Endothelial cell of umbilical vein (primary cell): ENCODE data around the gene BLID. TPM values are rescaled to one million over a fixed set of nuclear protein-coding genes. Genes with fewer than 3 reads are reported as not detected.

Source experiments
- BruUV-seq: library from RNA; stranded (reverse); fragments of 400-500 nt; replicated peaks from 2 replicates; lab custom pipeline; 2021; lab: Mats Ljungman, UMichigan
- CTCF ChIA-PET: fragments of 300-600, 350-600 bp; sonication (Branson Sonifier 250); formaldehyde crosslinking; loops from one replicate; lab custom pipeline; 2021; ENCODE audit warnings: antibody characterized with exemption, inconsistent platforms; lab: Charles Lee
- POLR2A ChIA-PET: fragments of 300-600, 350-600 bp; sonication (Branson Sonifier 250); formaldehyde crosslinking; loops from one replicate; lab custom pipeline; 2021; ENCODE audit warnings: antibody characterized with exemption, inconsistent platforms; lab: Charles Lee
- DNase-seq: peaks from one replicate; pipeline ENCODE4 v3.0.0-alpha.2; 2011; ENCODE audit warnings: low read depth, low spot score
- FAIRE-seq: peaks from 2 replicates; lab custom pipeline; 2011; peaks lifted over from hg19 to GRCh38; lab: Jason Lieb, UNC
- H2AFZ ChIP-seq: 2 replicates; pipeline ENCODE4 v1.6.0; 2012; ENCODE audit warnings: low read depth, low read length, control low read depth, inconsistent platforms
- H3K27ac ChIP-seq: 2 replicates; pipeline ENCODE4 v1.5.1; 2011; ENCODE audit warnings: low read depth, mild to moderate bottlenecking, control low read depth, low read length, moderate library complexity; ENCODE audit not compliant: insufficient read depth
- H3K27me3 ChIP-seq, 2 experiments: 2 replicates each; pipeline versions ENCODE4 v1.6.0 to v1.6.1; 2011; ENCODE audit warnings: low read length in 2 of 2, mixed read lengths in 1 of 2; ENCODE audit not compliant: control insufficient read depth in 2 of 2, insufficient read depth in 2 of 2
- H3K36me3 ChIP-seq, 2 experiments: 2 replicates in 1 of 2; 3 replicates in 1 of 2; pipeline ENCODE4 v1.5.1; 2011; ENCODE audit warnings: low read length in 2 of 2, mild to moderate bottlenecking in 1 of 2, moderate library complexity in 1 of 2; ENCODE audit not compliant: control insufficient read depth in 2 of 2, insufficient read depth in 2 of 2; ENCODE audit errors: extremely low read depth in 1 of 2
- H3K4me1 ChIP-seq: 3 replicates; pipeline ENCODE4 v1.5.1; 2011; ENCODE audit warnings: mild to moderate bottlenecking, low read length; ENCODE audit not compliant: control insufficient read depth, insufficient read depth; ENCODE audit errors: extremely low read depth
- H3K4me2 ChIP-seq: 2 replicates; pipeline ENCODE4 v1.6.1; 2011; ENCODE audit warnings: low read length, control low read depth, mixed read lengths; ENCODE audit not compliant: insufficient read depth
- H3K4me3 ChIP-seq, 3 experiments: fragments of 200-600 bp in 1 of 3; sonication (generic), shearing (Covaris generic) in 1 of 3; replicated peaks in 1 of 3; 2 replicates each; pipeline ENCODE4 v1.5.1; 2011 to 2016; ENCODE audit warnings: control low read depth in 3 of 3, low read length in 3 of 3, mild to moderate bottlenecking in 2 of 3, inconsistent platforms in 1 of 3, low read depth in 1 of 3, moderate library complexity in 1 of 3; ENCODE audit not compliant: insufficient read depth in 1 of 3
- H3K79me2 ChIP-seq: 2 replicates; pipeline ENCODE4 v1.6.0; 2012; ENCODE audit warnings: low read length, inconsistent platforms; ENCODE audit not compliant: control insufficient read depth, insufficient read depth
- H3K9ac ChIP-seq: replicated peaks from 2 replicates; pipeline ENCODE3; 2011; ENCODE audit warnings: low read length, control low read depth; ENCODE audit not compliant: insufficient read depth; ENCODE audit errors: extremely low read depth
- H3K9me1 ChIP-seq: replicated peaks from 3 replicates; pipeline ENCODE4 v1.6.0; 2011; ENCODE audit warnings: mild to moderate bottlenecking, low read length; ENCODE audit not compliant: control insufficient read depth, insufficient read depth; ENCODE audit errors: extremely low read depth
- H3K9me3 ChIP-seq: replicated peaks from 2 replicates; pipeline ENCODE4 v1.5.1; 2012; ENCODE audit warnings: low read length, inconsistent platforms; ENCODE audit not compliant: control insufficient read depth, insufficient read depth
- H4K20me1 ChIP-seq: replicated peaks from 2 replicates; pipeline ENCODE3; 2011; ENCODE audit warnings: mild to moderate bottlenecking, low read length; ENCODE audit not compliant: control insufficient read depth, insufficient read depth; ENCODE audit errors: extremely low read depth
- EZH2 ChIP-seq: IDR thresholded peaks from 2 replicates; pipeline ENCODE4 v1.6.1; 2012; ENCODE audit warnings: borderline replicate concordance, low read depth, mild to moderate bottlenecking, moderate library complexity, low read length, inconsistent platforms; ENCODE audit not compliant: severe bottlenecking
- FOS ChIP-seq: IDR thresholded peaks from 2 replicates; pipeline ENCODE4 v1.6.1; 2011; ENCODE audit warnings: mild to moderate bottlenecking, low read length, moderate library complexity, borderline replicate concordance; ENCODE audit not compliant: insufficient read depth
- JUN ChIP-seq: IDR thresholded peaks from 2 replicates; pipeline ENCODE4 v1.6.1; 2011; ENCODE audit warnings: borderline replicate concordance, low read depth; ENCODE audit not compliant: insufficient read length, insufficient read depth
- MYC ChIP-seq: IDR thresholded peaks from one replicate; pipeline ENCODE4 v1.6.1; 2011; ENCODE audit warnings: mild to moderate bottlenecking, low read depth, low read length
- POLR2A ChIP-seq: IDR thresholded peaks from 2 replicates; pipeline ENCODE4 v1.6.1; 2012; ENCODE audit warnings: low read depth, mild to moderate bottlenecking, control low read depth, low read length
- POLR2AphosphoS5 ChIP-seq: IDR thresholded peaks from 2 replicates; pipeline ENCODE4 v1.6.1; 2012; ENCODE audit warnings: low read depth, mild to moderate bottlenecking, control low read depth, low read length, moderate library complexity; ENCODE audit not compliant: insufficient read depth
- dilution Hi-C: fragments of 300-500 bp; cut with MboI; formaldehyde crosslinking; loops from one replicate; pipeline ENCODE4 v1.15.0; 2019; ENCODE audit warnings: low sequenced_read_pairs; ENCODE audit not compliant: extremely low pct_ligation_motif_present
- intact Hi-C: fragments of 100-400 bp; cut with micrococcal nuclease; formaldehyde crosslinking; loops from one replicate; pipeline ENCODE4 v1.10.0; 2022
- polyA plus RNA-seq, 4 experiments: library from polyadenylated mRNA; depleted of rRNA in 3 of 4; stranded (reverse) in 3 of 4; unstranded in 1 of 4; fragments of >200 nt; gene quantifications; 2 replicates each; pipeline versions ENCODE4 v1.2.1 to v1.2.3, GENCODE V29; 2011 to 2012; ENCODE audit warnings: missing spikeins in 1 of 4
- total RNA-seq: library from RNA; stranded (reverse); gene quantifications from 2 replicates; pipeline ENCODE4 v1.2.3, GENCODE V29; 2021
- TF ChIP-seq, protein P1 (sequence below), 2 donors: IDR thresholded peaks; 1 replicate in 1 of 2; 2 replicates in 1 of 2; pipeline ENCODE4 v1.5.1; 2011; ENCODE audit warnings: low read length in 2 of 2, mild to moderate bottlenecking in 2 of 2, moderate library complexity in 2 of 2, control low read depth in 1 of 2, inconsistent platforms in 1 of 2, low read depth in 1 of 2; ENCODE audit not compliant: insufficient read depth in 1 of 2; ENCODE audit errors: extremely low read depth in 1 of 2

Gene BLID
- total and polyA plus RNA-seq, 2 donors (not counting 3 experiments of a cell fraction or from before 2014, with no cell fraction given): 0.12 to 3.5 TPM

DNA sequence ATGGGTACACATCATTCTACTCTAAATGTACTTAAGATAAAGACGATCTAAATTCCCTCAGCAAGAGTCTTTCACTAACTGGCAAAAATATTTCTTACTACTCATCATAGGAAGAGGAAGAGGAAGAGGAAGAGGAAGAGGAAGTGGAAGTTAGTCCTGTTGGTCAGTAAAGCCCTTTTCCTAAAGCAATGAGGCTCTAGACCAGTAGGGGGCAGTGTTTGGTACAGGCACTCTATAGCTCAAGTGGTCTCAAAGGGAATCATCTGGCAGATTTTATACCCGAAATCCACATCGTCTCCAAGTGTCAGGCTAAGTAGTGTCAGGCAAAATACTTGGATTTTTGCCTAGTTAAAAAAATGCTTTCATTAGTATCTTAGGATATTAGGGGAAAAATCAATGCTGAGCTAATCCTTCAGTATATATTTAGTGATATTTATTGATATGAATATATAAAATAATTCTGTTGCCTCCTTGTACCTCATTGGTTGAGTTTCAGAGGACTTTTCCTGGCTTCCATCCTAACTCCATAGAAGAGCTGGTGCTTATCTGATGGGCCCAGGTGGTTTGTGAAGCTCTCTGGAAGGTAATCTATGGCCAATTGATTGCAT is 7.7 kb downstream of the BLID start:
- Histone ChIP-seq H3K79me2 (peaks cover 81% of the 10 kb centered on the region), H2AFZ (no peak overlapping the region), H3K4me1 (peaks cover 21% of the 10 kb centered on the region), H3K9me1 (no peaks in the 10 kb centered on the region), H3K4me3 (no peak overlapping the region), H3K27me3 (no peaks in the 10 kb centered on the region), H4K20me1 (no peaks in the 10 kb centered on the region), H3K36me3 (peaks cover 0 to 2% of the 10 kb centered on the region in 2 experiments), H3K27ac (no peak overlapping the region), H3K9ac (no peak overlapping the region), H3K9me3 (no peaks in the 10 kb centered on the region), H3K4me2 (no peak overlapping the region)
- FAIRE-seq: peak; percentile 33
- ChIA-PET CTCF (interaction anchor here (0.6 to 3.3 kb wide), 39 partner anchors 9 to 454 kb away, joined by 3 to 91 read pairs (median 4); no protein-coding TSS in a partner anchor), POLR2A (no interaction called here)
- intact Hi-C loops: loop anchor here (1.0 to 2.0 kb wide), 2 partner anchors 49 to 95 kb away; no protein-coding TSS in a partner anchor
- DNase-seq: peak; percentile 55
- BruUV-seq: no TSS peak
- TF ChIP-seq, protein P1, sequence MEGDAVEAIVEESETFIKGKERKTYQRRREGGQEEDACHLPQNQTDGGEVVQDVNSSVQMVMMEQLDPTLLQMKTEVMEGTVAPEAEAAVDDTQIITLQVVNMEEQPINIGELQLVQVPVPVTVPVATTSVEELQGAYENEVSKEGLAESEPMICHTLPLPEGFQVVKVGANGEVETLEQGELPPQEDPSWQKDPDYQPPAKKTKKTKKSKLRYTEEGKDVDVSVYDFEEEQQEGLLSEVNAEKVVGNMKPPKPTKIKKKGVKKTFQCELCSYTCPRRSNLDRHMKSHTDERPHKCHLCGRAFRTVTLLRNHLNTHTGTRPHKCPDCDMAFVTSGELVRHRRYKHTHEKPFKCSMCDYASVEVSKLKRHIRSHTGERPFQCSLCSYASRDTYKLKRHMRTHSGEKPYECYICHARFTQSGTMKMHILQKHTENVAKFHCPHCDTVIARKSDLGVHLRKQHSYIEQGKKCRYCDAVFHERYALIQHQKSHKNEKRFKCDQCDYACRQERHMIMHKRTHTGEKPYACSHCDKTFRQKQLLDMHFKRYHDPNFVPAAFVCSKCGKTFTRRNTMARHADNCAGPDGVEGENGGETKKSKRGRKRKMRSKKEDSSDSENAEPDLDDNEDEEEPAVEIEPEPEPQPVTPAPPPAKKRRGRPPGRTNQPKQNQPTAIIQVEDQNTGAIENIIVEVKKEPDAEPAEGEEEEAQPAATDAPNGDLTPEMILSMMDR (IDR thresholded peaks at IDR 0.05; ENCODE audit: extremely low read depth in 1 of 2, insufficient read depth in 1 of 2, low read depth in 1 of 2, low read length in 2 of 2): peak; percentile 59 to 68
- TF ChIP-seq JUN (no peak), EZH2 (no peak), POLR2A (no peak), POLR2AphosphoS5 (no peak), FOS (no peak), MYC (no peak)
- dilution Hi-C loops: no loop called here
